GM19324 (cell line): Measurements from ENCODE around the gene SLC8B1.

Source experiments
- ATAC-seq: cut with Tn5 transposase; IDR thresholded peaks from one replicate; pipeline ENCODE4 v1.9.1; 2021; ENCODE audit warnings: mild to moderate bottlenecking, moderate library complexity; ENCODE audit not compliant: unreplicated experiment, low FRiP score

Gene SLC8B1

DNA sequence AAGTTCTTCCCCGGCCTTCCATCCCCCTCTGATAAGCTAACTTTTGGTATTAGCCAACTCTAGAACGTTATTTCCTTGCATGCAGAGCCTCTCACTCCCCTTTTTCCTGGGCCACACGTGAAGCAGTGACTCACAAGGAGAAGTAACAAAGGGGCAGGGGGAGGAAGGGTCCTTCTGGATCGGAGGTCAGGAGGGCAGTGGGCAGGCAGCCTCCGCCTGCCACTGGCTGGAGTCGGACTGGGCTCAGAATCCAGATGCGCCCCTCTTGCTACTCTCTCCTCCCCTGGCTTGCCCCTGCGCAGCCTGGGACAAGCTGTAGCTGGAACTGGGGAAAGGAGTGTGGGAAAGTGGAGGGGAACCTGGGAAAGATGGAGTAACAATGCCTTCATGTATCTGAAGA lies 58.6 kb downstream of the SLC8B1 start:
- no peak for ATAC-seq

GRCh38 chr12:113274848-113275247 lies 60.1 kb downstream of the SLC8B1 start:
- ATAC-seq, result no peak

DNA sequence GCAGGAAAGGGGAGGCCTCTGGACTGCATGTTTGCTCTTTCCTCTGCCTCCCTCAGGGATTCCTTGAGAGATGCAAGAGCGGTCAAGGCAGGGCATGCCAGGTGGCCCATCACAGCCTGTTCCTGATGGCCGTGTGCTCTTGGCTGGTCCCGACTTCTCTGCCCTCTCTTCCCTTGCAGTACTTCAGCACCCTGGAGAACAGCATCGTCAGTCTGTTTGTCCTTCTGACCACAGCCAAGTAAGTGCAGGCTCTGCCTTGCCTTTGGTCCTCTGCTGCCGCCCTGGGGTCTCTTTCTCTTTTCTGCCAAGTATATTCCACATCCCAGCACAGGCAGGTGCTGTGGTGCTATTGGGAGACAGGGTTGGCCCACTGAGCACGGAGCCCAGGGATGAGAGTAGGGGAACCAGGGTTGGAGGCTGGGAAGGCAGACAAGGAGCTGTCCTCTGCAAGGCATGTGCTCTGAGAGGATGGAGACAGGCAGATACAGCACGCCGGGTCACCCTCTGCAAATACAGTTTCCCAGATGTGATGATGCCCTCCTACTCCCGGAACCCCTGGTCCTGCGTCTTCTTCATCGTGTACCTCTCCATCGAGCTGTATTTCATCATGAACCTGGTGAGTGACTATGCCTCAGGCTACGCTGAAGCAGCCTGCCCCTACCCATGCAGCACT lies 61.7 kb downstream of the SLC8B1 start:
- ATAC-seq, result no peak

- no peak for ATAC-seq
Measured at GRCh38 chr12:113271853-113272561, 62.9 kb downstream of the SLC8B1 start.

GRCh38 chr12:113271466-113271852 lies 63.5 kb downstream of the SLC8B1 start:
- no peak for ATAC-seq

- no peak for ATAC-seq
Measured at GRCh38 chr12:113270709-113271009, 64.2 kb downstream of the SLC8B1 start.

DNA sequence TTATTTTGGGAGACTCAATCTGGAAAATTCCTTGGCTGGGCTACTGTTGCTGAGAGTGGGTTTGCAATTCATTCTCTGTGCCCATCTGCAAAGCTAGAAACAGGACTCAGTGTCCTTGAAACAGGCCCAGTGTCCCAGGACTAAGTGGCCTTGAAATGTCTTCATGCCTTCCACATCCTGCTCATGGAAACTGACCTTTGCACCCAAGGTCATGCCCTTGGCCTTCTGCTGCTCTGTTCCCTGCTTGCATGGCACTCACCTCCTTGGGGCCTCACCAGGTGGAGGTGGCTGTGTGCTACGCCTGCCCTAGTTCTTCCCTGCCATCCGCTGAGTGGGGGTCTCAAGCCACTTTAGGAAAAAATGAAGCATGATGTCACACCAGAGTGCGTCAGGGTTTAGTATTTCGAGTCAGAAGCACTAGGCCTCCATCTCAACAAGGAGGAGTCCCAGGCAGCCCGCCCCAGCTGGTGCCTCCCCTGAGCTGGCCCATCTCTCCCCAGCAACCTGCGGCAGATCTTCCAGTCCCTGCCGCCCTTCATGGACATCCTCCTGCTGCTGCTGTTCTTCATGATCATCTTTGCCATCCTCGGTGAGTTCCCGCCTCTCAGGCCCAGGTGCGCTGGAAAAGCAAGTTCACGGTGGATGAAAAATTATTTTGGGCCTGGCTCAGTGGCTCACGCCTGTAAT lies 65.5 kb downstream of the SLC8B1 start:
- ATAC-seq, result no peak

DNA sequence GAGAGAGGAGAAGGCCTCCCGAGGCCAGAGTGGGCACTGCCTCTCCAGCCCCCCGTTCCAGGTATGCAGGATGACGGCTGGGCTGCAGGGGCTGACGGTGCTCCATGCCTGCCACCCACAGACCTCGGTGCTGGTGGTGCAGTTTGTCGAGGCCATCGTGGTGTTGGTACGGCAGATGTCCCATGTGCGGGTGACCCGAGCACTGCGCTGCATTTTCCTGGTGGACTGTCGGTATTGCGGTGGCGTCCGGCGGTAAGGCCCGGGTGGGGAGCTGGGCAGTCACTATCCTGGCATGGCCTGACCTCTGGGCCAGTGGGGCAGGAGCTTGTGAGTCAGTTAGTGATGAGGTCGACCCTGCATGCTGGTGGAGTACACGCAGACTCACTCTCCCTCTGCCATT lies 66.3 kb downstream of the SLC8B1 start:
- no peak for ATAC-seq

- ATAC-seq, result no peak
Measured at GRCh38 chr12:113268136-113268535, 66.8 kb downstream of the SLC8B1 start.

DNA sequence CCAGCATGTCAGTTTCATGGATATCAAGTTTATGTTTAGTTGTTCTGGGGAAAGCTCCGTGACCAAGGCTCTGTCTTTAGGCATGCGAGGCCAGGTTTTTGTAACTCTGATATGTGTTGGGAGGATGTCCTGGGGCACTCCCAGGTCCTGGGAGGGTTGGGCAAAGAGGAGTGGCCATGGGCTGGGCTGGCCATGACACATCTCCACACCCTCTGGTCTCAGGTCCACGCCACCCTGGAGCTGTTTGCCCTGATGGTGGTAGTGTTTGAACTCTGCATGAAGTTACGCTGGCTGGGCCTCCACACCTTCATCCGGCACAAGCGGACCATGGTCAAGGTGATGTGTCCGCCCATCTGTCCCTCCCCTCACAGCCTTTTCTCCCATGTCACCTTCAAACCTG lies 67.3 kb downstream of the SLC8B1 start:
- no peak for ATAC-seq

GRCh38 chr12:113266106-113266895 lies 68.6 kb downstream of the SLC8B1 start:
- ATAC-seq, result no peak

DNA sequence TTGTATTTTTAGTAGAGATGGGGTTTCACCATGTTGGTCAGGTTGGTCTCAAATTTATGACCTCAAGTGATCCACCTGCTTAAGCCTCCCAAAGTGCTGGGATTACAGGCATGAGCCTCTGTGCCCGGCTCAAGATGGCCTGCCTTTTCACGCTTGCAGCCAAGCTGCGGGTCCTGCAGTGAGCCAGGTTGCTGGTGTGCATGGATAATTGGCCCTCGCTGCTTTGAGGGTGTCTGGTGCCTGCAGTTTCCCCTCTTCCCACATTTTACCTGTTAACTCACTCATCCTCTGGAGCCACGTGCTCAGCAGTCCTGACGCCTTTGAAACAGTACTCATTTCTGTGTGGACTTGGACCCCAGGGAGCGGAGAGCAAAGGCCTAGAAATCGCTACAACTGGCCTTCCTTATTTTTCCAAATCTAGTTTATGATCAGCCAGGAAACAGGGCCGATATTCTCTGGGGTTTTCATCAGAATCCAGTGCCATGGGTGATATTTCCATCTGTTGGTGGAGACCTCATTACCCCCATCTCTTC lies 71.4 kb downstream of the SLC8B1 start:
- ATAC-seq, result no peak

DNA sequence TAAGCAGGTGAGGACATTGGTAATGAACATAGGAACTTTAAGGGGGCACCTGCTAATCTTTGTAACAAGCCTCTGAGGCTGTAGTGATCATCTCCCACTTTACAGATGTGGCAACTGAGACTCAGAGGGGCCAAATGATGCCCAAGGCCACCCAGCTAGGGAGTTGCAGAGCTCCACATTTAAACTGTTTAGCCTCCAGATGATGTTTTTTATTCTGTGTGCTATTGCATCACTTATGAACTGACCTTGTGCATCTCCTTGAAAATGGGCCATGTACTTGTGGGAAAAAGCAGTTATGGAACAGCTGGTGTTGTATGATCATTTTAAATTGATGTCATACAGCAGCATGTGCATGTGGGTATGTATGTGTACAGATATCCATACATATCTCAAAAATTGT lies 72.2 kb downstream of the SLC8B1 start:
- no peak for ATAC-seq

DNA sequence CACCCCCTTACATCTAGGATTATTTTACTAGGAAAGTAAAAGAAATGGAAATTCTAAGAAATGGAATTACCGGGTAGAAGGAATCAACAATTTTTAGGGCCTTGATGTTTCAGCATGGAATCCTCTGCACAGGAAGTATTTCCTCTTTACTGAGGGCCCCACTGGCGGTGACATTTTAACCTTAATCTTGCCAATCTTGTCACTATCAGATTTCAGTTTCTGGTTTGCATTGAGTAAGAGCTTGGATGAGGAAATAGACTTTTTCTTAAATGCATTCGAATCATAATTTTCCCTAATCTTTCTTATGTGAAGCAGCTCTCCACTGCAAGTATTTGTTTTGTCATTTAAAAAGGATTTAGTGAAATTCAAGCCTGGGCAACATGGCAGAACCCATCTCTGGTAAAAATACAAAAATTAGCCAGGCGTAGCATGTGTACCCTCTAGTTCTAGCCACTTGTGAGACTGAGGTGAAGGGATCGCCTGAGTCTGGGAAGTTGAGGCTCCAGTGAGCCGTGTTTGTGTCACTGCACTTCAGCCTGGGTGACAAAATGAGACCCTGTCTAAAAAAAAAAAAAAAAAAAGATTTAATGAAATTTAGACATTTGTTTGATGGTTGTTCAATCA lies 73.0 kb downstream of the SLC8B1 start:
- ATAC-seq, result no peak

- ATAC-seq, result no peak
Measured at GRCh38 chr12:113260636-113261300, 74.1 kb downstream of the SLC8B1 start.

DNA sequence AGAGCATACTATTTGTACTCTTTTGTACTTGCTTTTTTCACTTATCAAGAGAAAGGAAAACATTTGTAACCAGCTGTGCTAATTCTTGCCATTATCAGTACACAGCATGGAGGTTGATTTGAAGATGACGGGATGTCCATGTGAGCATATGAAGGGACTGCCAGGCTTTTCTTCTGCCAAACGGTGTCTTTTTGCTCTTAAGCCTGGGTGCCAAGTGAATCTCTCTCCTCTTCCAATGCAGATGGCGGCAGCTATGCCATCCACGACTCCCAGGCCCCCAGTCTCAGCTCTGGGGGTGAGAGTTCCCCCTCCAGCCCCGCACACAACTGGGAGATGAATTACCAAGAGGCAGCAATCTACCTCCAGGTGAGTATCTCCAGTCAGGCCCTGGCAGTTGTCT lies 74.8 kb downstream of the SLC8B1 start:
- no peak for ATAC-seq

DNA sequence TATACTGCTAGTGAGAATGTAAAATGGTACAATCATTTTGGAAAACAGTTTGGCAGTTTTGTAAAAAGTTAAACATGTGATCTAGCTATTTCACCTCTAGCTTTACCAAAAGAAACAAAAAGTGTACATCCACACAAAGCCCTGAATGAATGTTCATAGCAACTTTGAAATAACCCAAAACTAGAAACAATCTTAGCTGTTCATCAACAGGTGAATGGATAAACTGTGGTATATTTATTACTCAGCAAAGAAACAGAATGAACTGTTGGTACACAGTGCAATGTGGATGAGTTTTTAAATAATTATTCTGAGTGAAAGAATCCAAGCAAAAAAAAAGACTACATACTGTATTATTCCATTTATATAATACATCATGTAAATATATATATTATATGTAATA lies 77.3 kb downstream of the SLC8B1 start:
- ATAC-seq, result no peak

DNA sequence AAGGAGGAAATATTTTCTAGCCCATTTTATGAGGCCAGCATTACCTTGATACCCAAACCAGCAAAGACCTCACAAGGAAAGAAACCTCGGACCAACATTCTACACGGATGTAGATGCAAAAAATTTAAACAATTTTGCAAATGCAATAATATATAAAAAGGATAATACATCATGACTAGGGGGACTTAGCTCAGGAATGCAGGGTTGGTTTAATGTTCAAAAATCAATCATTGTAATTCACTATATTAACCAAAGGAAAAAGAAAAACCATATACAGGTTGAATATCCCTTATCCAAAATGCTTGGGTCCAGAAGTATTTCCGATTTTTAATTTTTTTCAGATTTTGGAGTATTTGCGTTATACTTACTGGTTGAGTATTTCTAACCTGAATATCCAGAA lies 80.6 kb downstream of the SLC8B1 start:
- ATAC-seq, result no peak

DNA sequence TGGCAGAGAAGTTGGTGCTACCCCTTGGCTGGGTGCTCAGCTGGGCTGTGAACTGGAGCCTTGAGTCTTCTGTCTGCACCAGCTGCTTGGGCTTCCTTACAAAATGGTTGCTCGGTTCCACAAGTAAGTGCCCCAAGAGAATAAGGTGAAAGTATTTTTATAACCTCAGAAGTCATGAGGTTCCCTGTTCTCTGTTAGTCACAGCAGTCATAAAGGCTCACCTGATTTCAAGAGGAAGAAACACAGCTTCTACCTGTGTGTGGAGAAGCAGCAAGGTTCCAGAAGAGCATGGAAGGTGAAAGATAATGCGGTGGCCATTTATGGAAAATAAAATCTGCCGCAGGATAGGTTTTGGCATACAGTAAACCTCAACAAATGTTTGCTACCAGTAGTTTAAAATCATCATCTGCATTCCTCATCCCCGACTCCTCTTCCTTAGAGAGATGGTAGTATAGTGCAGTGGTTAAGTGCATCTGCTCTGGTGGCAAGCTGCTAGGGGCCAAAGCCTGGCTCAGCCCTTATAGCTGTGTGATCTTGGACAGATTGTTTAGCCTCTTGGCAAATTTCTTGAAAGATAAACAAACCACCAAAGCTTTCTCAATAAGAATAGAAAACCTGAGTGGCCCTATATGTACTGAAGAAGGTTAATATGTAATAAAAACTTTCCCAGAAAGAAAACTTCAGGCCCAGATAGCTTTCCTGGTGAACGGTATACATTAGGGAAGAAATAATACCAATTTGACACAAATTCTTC lies 81.2 kb downstream of the SLC8B1 start:
- no peak for ATAC-seq
